Activated CD4-positive, alpha-beta T cell treated with anti-CD3 and anti-CD28 coated beads for 36 hours (primary cell): ENCODE measurements around the gene KCNMA1. TPM values are rescaled to one million over a fixed set of nuclear protein-coding genes. Genes with fewer than 3 reads are reported as not detected.

Source experiments
- ATAC-seq: fragments of 200-7000 bp; cut with Tn5 transposase; one replicate; pipeline ENCODE4 v1.10.0; 2021; ENCODE audit warnings: mild to moderate bottlenecking, moderate library complexity
- CTCF ChIA-PET: fragments of 350-600 bp; sonication (Branson Sonifier 250); formaldehyde crosslinking; loops from one replicate; lab custom pipeline; 2021; ENCODE audit warnings: antibody characterized with exemption; lab: Charles Lee
- POLR2A ChIA-PET: fragments of 350-600 bp; sonication (Branson Sonifier 250); formaldehyde crosslinking; loops from one replicate; lab custom pipeline; 2021; ENCODE audit warnings: antibody characterized with exemption, inconsistent platforms; lab: Charles Lee
- DNase-seq: peaks from one replicate; pipeline ENCODE4 v3.0.0-alpha.2; 2020
- H3K27ac Mint-ChIP-seq: one replicate; pipeline ENCODE4 v1.8.0; 2021; ENCODE audit warnings: mixed read lengths
- H3K27me3 Mint-ChIP-seq: one replicate; pipeline ENCODE4 v1.8.0; 2021; ENCODE audit warnings: mixed read lengths
- H3K36me3 Mint-ChIP-seq: one replicate; pipeline ENCODE4 v1.8.0; 2021; ENCODE audit warnings: low read depth, mixed read lengths
- H3K4me1 Mint-ChIP-seq: one replicate; pipeline ENCODE4 v1.8.0; 2021; ENCODE audit warnings: mixed read lengths
- H3K4me3 Mint-ChIP-seq: one replicate; pipeline ENCODE4 v1.8.0; 2021; ENCODE audit warnings: mild to moderate bottlenecking, moderate library complexity, mixed read lengths
- H3K9me3 Mint-ChIP-seq: one replicate; pipeline ENCODE4 v1.8.0; 2021; ENCODE audit warnings: low read depth, mixed read lengths
- intact Hi-C, 2 experiments: fragments of 100-400 bp; cut with DNase I in 1 of 2; cut with micrococcal nuclease in 1 of 2; formaldehyde crosslinking; loops; one replicate each; pipeline versions ENCODE4 v1.14.2 to v1.15.1; 2022 to 2024; cut with DNase I, micrococcal nuclease
- total RNA-seq, 2 experiments: library from RNA; stranded (reverse); gene quantifications; one replicate each; pipeline ENCODE4 v1.2.3, GENCODE V29; 2021

KCNMA1 gene
- total RNA-seq, 2 experiments from 2014 or later: 0.18 TPM; not detected in 1

DNA sequence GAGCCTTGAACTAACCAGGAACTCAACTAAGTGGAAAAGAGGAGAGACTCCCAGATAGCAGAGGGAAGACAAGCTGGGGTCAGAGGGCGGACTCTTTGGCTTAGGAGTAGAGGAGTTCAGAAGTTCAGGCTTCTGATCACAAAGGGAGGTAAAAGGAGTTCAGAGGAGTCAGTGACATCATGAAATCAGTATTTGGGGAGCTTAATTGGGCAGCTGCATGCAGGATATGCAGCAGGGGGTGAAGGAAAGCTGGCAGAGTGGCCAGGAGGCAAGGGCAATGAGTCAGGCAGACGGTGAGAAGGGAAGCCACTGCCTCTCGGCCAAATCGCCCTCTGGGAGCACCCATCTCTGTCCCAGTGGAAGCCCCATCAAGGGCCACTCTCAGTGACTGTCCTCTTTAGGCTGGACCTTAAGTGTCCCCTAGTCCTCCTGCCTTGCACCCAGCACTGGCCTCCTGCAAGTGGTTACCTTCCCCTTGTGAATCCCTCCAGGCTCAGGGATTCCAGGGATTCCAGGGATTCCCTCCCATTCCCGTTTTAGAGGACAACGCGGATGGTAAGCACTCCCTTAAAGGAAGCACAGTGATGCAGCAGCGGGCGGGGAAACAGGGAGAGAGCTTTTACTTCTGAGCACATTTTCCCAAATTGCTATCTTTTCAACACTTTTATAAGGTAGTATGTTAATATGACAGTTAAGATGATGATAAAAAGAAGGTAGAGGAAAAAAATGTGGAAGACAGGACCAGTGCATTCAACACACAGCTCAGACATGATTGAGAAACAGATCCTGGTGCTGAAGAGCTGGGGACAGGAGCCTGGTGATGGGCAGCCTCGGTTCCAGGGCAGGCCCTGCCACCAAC is 72.6 kb downstream of the KCNMA1 start:
- intact Hi-C loops: no loop called here
- CTCF ChIA-PET: no interaction called here
- Mint-ChIP-seq H3K27me3 (peaks cover 15% of the 10 kb centered on the region), H3K4me1 (no peaks in the 10 kb centered on the region), H3K27ac (no peak overlapping the region), H3K9me3 (no peaks in the 10 kb centered on the region), H3K4me3 (no peak overlapping the region), H3K36me3 (no peaks in the 10 kb centered on the region)
- ATAC-seq (no peak), DNase-seq (no peak)
- POLR2A ChIA-PET: no interaction called here

DNA sequence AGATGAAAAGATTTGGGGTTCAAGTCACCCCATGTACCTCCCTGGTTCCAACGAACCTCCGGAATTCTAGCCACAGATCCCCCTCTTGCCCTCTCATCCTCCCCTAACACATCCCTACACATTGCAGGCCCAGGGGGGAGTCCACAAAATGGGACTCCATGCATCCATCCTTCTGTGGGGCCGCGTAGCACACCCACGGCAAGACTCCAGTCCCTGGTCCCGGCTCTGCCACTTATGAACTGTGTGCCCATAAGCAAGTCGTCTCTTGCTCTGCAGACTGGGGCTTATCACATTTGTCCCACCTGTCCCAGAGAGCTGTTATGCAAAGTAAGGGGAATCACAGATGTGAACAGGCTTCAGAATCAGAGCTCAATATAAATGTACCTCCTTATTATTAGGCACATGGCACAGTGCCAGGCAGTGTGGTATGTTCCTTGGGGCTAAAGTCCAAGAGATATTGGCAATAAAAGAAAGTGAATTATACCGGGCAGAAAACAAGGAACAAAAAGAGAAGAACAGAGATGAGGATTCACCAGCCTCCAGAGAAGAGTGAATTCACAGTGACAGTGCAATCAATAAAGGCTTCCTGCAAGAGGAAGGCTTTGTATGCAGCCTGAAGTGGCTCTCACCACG is 73.9 kb downstream of the KCNMA1 start:
- ATAC-seq: no peak
- no peak overlapping the region for H3K27ac Mint-ChIP-seq
- no peaks in the 10 kb centered on the region for H3K4me1 Mint-ChIP-seq
- intact Hi-C loops: no loop called here
- no peak overlapping the region for H3K4me3 Mint-ChIP-seq
- CTCF ChIA-PET: no interaction called here
- H3K27me3 Mint-ChIP-seq: peaks cover 15% of the 10 kb centered on the region
- no peaks in the 10 kb centered on the region for H3K9me3 Mint-ChIP-seq
- POLR2A ChIA-PET: interaction anchor here (0.7 kb wide), 1 partner anchor 235 kb away, joined by 4 read pairs; no protein-coding TSS in a partner anchor
- no peaks in the 10 kb centered on the region for H3K36me3 Mint-ChIP-seq
- no peak for DNase-seq

DNA sequence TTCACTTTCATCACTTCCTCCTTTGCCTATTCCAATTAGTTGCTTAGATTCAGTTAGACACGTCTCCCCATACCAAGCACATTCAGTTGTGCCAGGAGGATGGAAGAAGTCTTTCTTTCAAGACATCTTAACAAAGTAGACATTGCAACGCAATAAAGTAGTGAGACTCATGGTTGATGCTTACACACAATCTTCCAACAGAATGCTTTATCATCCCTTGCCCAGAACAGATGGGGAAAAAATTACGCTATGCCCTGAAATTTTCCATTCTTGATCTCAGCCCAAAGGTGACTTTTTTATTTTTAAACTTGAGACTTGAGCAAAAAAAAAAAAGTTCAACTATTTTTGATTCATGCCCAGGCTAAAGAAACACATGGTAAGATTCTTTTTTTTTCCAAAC is 74.9 kb downstream of the KCNMA1 start:
- ATAC-seq: no peak
- intact Hi-C loops: no loop called here
- Mint-ChIP-seq H3K4me1 (no peaks in the 10 kb centered on the region), H3K4me3 (no peak overlapping the region), H3K36me3 (no peaks in the 10 kb centered on the region), H3K9me3 (no peaks in the 10 kb centered on the region), H3K27me3 (peaks cover 15% of the 10 kb centered on the region), H3K27ac (no peak overlapping the region)
- DNase-seq: no peak
- ChIA-PET CTCF (no interaction called here), POLR2A (no interaction called here)

DNA sequence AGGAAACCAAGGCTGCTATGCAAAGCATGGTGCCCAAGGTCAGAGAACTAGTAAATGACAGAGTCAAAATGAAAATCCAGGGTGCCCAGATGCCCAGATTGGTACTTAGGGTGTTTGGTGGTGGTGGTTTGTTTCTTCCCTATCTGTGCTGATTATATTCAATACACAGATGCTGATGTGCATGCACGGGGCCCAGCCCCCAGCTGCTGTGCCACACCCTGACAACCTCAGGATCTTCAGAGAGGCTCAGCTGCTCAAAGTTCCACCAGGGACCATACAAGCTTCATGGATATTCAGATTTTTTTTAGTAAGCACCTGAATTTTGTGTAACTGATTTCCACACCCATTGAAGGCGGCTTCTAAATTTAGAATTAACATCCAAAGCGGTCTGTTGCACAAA is 75.6 kb downstream of the KCNMA1 start:
- CTCF ChIA-PET: no interaction called here
- Mint-ChIP-seq H3K4me1 (no peaks in the 10 kb centered on the region), H3K27me3 (peaks cover 15% of the 10 kb centered on the region), H3K36me3 (no peaks in the 10 kb centered on the region), H3K27ac (no peak overlapping the region), H3K9me3 (no peaks in the 10 kb centered on the region), H3K4me3 (no peak overlapping the region)
- ATAC-seq (no peak), DNase-seq (no peak)
- intact Hi-C loops: no loop called here
- POLR2A ChIA-PET: no interaction called here

DNA sequence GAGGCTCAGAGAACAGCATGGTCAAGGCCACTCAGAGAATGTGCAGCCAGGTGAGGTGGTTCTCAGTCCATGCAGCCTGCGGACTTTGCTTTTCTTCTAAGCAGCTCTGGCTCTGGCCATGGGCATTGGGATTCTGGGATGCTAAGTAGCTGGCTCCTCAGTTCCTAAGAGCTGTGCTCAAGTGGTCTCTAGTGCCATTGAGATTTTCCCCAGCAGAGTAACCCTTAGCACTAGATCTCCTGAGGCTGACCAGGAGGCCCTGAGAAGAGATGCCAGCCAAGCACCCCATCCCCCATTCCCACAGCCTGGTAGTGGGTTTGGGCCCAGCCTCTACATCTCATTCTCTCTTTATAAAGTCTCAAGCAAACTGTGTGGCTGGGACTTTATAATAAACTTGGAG is 77.1 kb downstream of the KCNMA1 start:
- Mint-ChIP-seq H3K4me1 (no peaks in the 10 kb centered on the region), H3K4me3 (no peak overlapping the region), H3K27me3 (peaks cover 9% of the 10 kb centered on the region), H3K27ac (no peak overlapping the region), H3K36me3 (no peaks in the 10 kb centered on the region), H3K9me3 (no peaks in the 10 kb centered on the region)
- ATAC-seq (no peak), DNase-seq (no peak)
- intact Hi-C loops: no loop called here
- POLR2A ChIA-PET: no interaction called here
- CTCF ChIA-PET: interaction anchor here (1.0 kb wide), 1 partner anchor 11 kb away, joined by 3 read pairs; no protein-coding TSS in a partner anchor

DNA sequence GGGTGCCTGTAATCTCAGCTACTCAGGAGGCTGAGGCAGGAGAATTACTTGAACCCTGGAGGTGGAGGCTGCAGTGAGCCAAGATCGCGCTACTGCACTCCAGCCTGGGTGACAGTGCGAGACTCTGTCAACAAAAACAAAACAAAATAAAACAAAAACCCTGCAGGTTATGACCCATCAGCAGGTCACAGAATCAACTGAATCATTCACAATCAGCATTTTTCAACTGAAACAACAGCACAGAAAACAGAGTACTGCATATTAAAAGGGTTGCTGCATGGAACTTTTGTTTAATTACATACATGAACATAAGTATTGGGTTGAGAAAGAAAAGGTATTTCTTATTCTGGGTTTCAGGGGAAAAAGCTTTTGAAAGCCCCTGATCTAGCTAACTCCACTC is 77.6 kb downstream of the KCNMA1 start:
- POLR2A ChIA-PET: no interaction called here
- CTCF ChIA-PET: no interaction called here
- Mint-ChIP-seq H3K9me3 (no peaks in the 10 kb centered on the region), H3K27ac (no peak overlapping the region), H3K36me3 (no peaks in the 10 kb centered on the region), H3K27me3 (peaks cover 8% of the 10 kb centered on the region), H3K4me1 (no peaks in the 10 kb centered on the region), H3K4me3 (no peak overlapping the region)
- DNase-seq (no peak), ATAC-seq (no peak)
- intact Hi-C loops: no loop called here

DNA sequence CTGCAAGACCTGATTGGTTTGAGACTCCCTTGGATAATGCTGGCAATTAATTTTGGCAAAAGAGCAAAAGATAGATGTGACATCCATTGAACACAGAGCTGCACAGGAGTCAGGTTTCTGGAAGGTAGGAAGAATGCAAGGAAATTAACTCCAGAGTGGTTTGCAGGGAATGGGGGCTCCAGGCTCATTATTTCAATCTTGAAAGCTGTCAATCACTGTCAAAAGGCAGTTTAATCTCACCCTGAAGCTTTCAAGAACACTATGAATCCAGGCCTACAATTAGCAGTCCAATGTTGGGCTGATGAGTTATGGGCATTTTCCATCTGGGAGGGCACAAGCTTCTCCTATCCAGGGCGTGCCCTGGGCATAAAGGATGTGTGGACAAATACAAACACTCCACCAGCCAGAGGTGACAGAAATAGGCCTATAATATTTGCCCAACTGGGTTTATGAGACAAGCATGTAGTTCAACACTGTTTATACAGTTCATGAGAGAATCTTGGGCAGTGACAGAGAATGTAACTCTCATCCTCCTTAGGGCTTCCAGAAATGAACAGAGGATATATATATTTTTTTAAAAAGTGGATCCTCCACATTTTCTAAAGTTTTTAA is 80.5 kb downstream of the KCNMA1 start:
- no peak for ATAC-seq
- ChIA-PET POLR2A (no interaction called here), CTCF (interaction anchor here (0.6 kb wide), 1 partner anchor 1945 kb away, joined by 3 read pairs; no protein-coding TSS in a partner anchor)
- Mint-ChIP-seq H3K9me3 (no peaks in the 10 kb centered on the region), H3K27ac (no peak overlapping the region), H3K27me3 (no peaks in the 10 kb centered on the region), H3K4me1 (no peaks in the 10 kb centered on the region), H3K4me3 (no peak overlapping the region), H3K36me3 (no peaks in the 10 kb centered on the region)
- intact Hi-C loops: no loop called here
- DNase-seq: no peak

DNA sequence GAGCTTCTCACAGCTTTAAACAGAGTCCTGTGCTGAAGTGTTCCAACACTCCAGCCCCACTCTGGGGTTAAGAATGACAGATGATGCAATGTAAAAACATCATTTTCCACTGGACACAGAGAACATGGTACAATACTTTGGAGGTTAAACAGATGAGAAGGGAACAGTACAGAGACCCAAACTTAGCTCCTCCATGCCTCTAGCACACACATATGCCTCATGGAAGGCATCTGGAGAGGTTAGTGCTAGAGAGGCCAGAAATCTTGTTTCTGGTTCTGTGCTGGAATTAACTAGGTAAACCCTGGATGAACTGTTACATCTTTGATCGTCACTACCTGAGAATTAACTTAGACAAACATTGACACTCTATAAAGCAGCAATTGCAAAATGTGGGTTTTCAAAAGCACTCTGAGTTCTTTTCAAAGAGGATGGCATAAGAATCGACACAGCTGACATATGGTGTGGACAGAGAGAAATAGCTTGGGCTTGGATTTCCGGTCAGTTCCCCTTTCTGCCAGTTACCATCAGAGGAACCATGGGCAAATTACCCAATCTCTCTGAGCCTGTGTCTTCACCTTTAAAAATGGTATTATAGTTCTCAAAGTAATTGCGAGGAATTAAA is 81.9 kb downstream of the KCNMA1 start:
- CTCF ChIA-PET: no interaction called here
- Mint-ChIP-seq H3K4me1 (no peaks in the 10 kb centered on the region), H3K36me3 (no peaks in the 10 kb centered on the region), H3K27ac (no peak overlapping the region), H3K27me3 (no peaks in the 10 kb centered on the region), H3K4me3 (no peak overlapping the region), H3K9me3 (no peaks in the 10 kb centered on the region)
- no peak for ATAC-seq
- POLR2A ChIA-PET: no interaction called here
- intact Hi-C loops: no loop called here
- no peak for DNase-seq

DNA sequence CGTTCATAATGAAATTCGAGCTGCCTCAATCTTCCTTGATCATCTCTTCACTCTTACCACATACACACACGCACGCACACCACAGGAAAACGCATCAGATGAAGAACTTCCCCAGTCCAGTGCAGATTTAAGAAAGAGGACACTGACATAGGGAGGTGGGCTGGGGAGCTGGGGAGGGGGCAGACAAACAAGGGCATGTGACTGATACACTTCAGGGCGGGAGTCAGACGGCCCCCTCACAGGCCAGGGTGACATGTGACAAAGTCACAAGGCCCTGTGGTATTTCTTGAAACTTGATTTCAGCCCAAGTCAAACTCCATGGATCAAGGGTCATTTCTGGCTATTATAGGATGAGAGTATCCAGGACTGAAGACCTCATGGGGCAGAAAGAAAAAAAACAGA is 82.6 kb downstream of the KCNMA1 start:
- Mint-ChIP-seq H3K4me1 (no peaks in the 10 kb centered on the region), H3K27me3 (no peaks in the 10 kb centered on the region), H3K9me3 (no peaks in the 10 kb centered on the region), H3K4me3 (no peak overlapping the region), H3K36me3 (no peaks in the 10 kb centered on the region), H3K27ac (no peak overlapping the region)
- POLR2A ChIA-PET: no interaction called here
- ATAC-seq (no peak), DNase-seq (no peak)
- intact Hi-C loops: no loop called here
- CTCF ChIA-PET: interaction anchor here (0.6 kb wide), 1 partner anchor 173 kb away, joined by 3 read pairs; no protein-coding TSS in a partner anchor

DNA sequence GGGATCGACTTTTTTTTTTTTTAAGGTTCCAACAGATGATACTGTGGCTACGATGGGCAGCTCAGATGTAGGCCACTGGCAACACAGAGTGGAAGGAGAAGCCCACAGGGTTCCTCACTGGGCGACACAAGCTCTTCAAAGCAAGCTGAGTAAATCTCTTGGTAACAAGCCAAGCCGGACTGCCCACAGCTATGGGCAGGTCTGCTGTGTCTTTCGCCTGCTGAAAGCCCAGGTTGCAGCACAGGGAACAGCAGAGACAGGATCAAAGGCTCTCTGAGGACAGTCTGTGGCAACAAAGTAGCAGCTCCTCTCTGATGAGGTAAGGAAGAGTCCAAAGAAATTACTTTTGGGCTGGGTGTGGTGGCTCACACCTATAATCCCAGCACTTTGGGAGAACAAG is 83.6 kb downstream of the KCNMA1 start:
- ATAC-seq (no peak), DNase-seq (no peak)
- Mint-ChIP-seq H3K36me3 (no peaks in the 10 kb centered on the region), H3K27me3 (no peaks in the 10 kb centered on the region), H3K4me3 (no peak overlapping the region), H3K27ac (no peak overlapping the region), H3K9me3 (no peaks in the 10 kb centered on the region), H3K4me1 (no peaks in the 10 kb centered on the region)
- ChIA-PET POLR2A (no interaction called here), CTCF (no interaction called here)
- intact Hi-C loops: no loop called here

DNA sequence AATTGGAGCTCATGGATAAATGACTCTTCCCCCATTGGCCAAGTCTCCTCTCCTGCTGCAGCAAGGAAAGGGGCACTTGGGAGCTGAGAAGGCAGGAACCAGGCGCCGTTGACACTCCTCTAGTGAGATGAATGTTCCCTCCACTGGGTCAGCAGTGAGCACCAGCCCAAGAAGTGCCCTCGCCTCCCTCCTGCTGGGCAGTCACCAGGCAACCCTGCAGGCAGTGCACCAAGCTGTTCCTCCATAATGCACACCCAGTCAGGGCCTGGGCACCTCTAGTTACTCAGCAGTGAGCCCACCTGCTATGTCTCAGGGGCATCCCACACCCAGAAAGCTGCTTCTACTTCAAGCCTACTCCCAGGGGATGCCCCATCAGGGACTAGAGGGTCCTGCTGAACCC is 84.3 kb downstream of the KCNMA1 start:
- no peaks in the 10 kb centered on the region for H3K27me3 Mint-ChIP-seq
- intact Hi-C loops: no loop called here
- H3K9me3 Mint-ChIP-seq: no peaks in the 10 kb centered on the region
- no peak overlapping the region for H3K27ac Mint-ChIP-seq
- no peaks in the 10 kb centered on the region for H3K36me3 Mint-ChIP-seq
- ATAC-seq (no peak), DNase-seq (no peak)
- H3K4me3 Mint-ChIP-seq: no peak overlapping the region
- no peaks in the 10 kb centered on the region for H3K4me1 Mint-ChIP-seq
- ChIA-PET POLR2A (no interaction called here), CTCF (no interaction called here)
